HepG2 (cell line): ENCODE measurements around the gene C1R. TPM values are rescaled to one million over a fixed set of nuclear protein-coding genes. Genes with fewer than 3 reads are reported as not detected.

Experiments
- ATF1 ChIP-seq: IDR thresholded peaks from 2 replicates; pipeline ENCODE4 v1.6.1; 2016; ENCODE audit warnings: mild to moderate bottlenecking, control low read depth
- ATF7 ChIP-seq, 2 experiments: fragments of 450-650 bp in 1 of 2; sonication (generic) in 1 of 2; formaldehyde crosslinking in 1 of 2; IDR thresholded peaks; 2 replicates each; pipeline versions ENCODE4 v1.4.0 to v1.6.1; 2016 to 2020; ENCODE audit warnings: antibody characterized with exemption in 1 of 2, mild to moderate bottlenecking in 1 of 2, missing genetic modification reagents in 1 of 2
- FOXA1 ChIP-seq, 2 experiments: fragments of 450-650 bp in 1 of 2; sonication (generic) in 1 of 2; formaldehyde crosslinking in 1 of 2; IDR thresholded peaks; 2 replicates each; pipeline versions ENCODE4 v1.4.0 to v1.6.1; 2016 to 2020; ENCODE audit warnings: missing genetic modification reagents in 1 of 2
- GATAD1 ChIP-seq: IDR thresholded peaks from 2 replicates; pipeline ENCODE4 v1.6.1; 2016; ENCODE audit warnings: missing genetic modification reagents, missing compliant biosample characterization
- SIN3A ChIP-seq: IDR thresholded peaks from 2 replicates; pipeline ENCODE4 v1.6.1; 2011; ENCODE audit warnings: low read depth, mild to moderate bottlenecking, control low read depth, low read length, borderline replicate concordance
- SSRP1 ChIP-seq: IDR thresholded peaks from 2 replicates; pipeline ENCODE4 v1.6.1; 2016; ENCODE audit warnings: control low read depth
- XBP1 ChIP-seq: sonication (generic); formaldehyde crosslinking; IDR thresholded peaks from 2 replicates; pipeline ENCODE4 v1.5.0; 2020; ENCODE audit warnings: missing genetic modification reagents
- ZKSCAN1 ChIP-seq: fragments of 150-350 bp; IDR thresholded peaks from 2 replicates; pipeline ENCODE4 v1.6.1; 2014; ENCODE audit warnings: low read length
- ZNF24 ChIP-seq: fragments of 450-650 bp; IDR thresholded peaks from 2 replicates; pipeline ENCODE4 v1.6.1; 2017; ENCODE audit warnings: antibody characterized with exemption, mild to moderate bottlenecking
- ZNF335 ChIP-seq: sonication (generic); formaldehyde crosslinking; IDR thresholded peaks from 2 replicates; pipeline ENCODE4 v1.4.0; 2020; ENCODE audit warnings: missing genetic modification reagents
- ZNF496 ChIP-seq: sonication (generic); formaldehyde crosslinking; IDR thresholded peaks from 2 replicates; pipeline ENCODE4 v1.8.1; 2023; ENCODE audit warnings: mild to moderate bottlenecking, moderate library complexity, missing genetic modification reagents; ENCODE audit not compliant: insufficient replicate concordance
- ZNF567 ChIP-seq: sonication (generic); formaldehyde crosslinking; IDR thresholded peaks from 2 replicates; pipeline ENCODE4 v1.8.1; 2023; ENCODE audit warnings: mild to moderate bottlenecking, missing genetic modification reagents, borderline replicate concordance
- ZNF629 ChIP-seq: sonication (generic); formaldehyde crosslinking; conservative IDR thresholded peaks from 2 replicates; pipeline ENCODE4 v1.5.0; 2020; ENCODE audit warnings: missing genetic modification reagents
- ZNF720 ChIP-seq: sonication (generic); formaldehyde crosslinking; IDR thresholded peaks from 2 replicates; pipeline ENCODE4 v1.4.0; 2020; ENCODE audit warnings: missing genetic modification reagents
- ZNF768 ChIP-seq: sonication (generic); formaldehyde crosslinking; IDR thresholded peaks from 2 replicates; pipeline ENCODE4 v1.4.0; 2020; ENCODE audit warnings: missing genetic modification reagents
- ZNF775 ChIP-seq: sonication (generic); formaldehyde crosslinking; IDR thresholded peaks from 2 replicates; pipeline ENCODE4 v1.4.0; 2020; ENCODE audit warnings: missing genetic modification reagents, mild to moderate bottlenecking, moderate library complexity, borderline replicate concordance
- polyA plus RNA-seq, 8 experiments: library from polyadenylated mRNA; depleted of rRNA in 3 of 8; stranded (reverse) in 7 of 8; unstranded in 1 of 8; fragments of >200 nt; fragmentation: Illumina TruSeq in 4 of 8; extraction: Trizol in 4 of 8; gene quantifications; 2 replicates each; pipeline versions ENCODE4 v1.2.1 to v1.2.3, GENCODE V29; 2011 to 2016; ENCODE audit warnings: low read depth in 4 of 8, missing spikeins in 1 of 8, mixed read lengths in 1 of 8; ENCODE audit not compliant: insufficient read depth in 1 of 8
- total RNA-seq, 5 experiments: library from RNA; depleted of rRNA; stranded (reverse); fragments of >200 nt; fragmentation: Illumina TruSeq; extraction: Trizol; gene quantifications; 2 replicates each; pipeline ENCODE4 v1.2.3, GENCODE V29; 2016; ENCODE audit warnings: low read depth in 1 of 5
- TF ChIP-seq, protein P1 (sequence below): sonication (generic); formaldehyde crosslinking; IDR thresholded peaks from 2 replicates; pipeline ENCODE4 v1.4.0; 2020; ENCODE audit warnings: missing genetic modification reagents, mild to moderate bottlenecking, borderline replicate concordance
- TF ChIP-seq, protein P2 (sequence below), 2 experiments: sonication (generic) in 1 of 2; formaldehyde crosslinking in 1 of 2; IDR thresholded peaks; 2 replicates each; pipeline versions ENCODE4 v1.4.0 to v1.6.1; 2018 to 2020; ENCODE audit warnings: missing genetic modification reagents in 2 of 2, borderline replicate concordance in 1 of 2, low read depth in 1 of 2, mild to moderate bottlenecking in 1 of 2, missing biosample characterization in 1 of 2
- TF ChIP-seq, protein P3 (sequence below): sonication (generic); formaldehyde crosslinking; IDR thresholded peaks from 2 replicates; pipeline ENCODE4 v1.4.0; 2020; ENCODE audit warnings: missing genetic modification reagents
- TF ChIP-seq, protein P4 (sequence below): sonication (generic); formaldehyde crosslinking; IDR thresholded peaks from 2 replicates; pipeline ENCODE4 v1.4.0; 2020; ENCODE audit warnings: missing genetic modification reagents

C1R gene
- total and polyA plus RNA-seq, 2 of the 13 experiments (the other 11 are each of a cell fraction or from before 2014, with no cell fraction given): 3.5 to 6.5 TPM

DNA sequence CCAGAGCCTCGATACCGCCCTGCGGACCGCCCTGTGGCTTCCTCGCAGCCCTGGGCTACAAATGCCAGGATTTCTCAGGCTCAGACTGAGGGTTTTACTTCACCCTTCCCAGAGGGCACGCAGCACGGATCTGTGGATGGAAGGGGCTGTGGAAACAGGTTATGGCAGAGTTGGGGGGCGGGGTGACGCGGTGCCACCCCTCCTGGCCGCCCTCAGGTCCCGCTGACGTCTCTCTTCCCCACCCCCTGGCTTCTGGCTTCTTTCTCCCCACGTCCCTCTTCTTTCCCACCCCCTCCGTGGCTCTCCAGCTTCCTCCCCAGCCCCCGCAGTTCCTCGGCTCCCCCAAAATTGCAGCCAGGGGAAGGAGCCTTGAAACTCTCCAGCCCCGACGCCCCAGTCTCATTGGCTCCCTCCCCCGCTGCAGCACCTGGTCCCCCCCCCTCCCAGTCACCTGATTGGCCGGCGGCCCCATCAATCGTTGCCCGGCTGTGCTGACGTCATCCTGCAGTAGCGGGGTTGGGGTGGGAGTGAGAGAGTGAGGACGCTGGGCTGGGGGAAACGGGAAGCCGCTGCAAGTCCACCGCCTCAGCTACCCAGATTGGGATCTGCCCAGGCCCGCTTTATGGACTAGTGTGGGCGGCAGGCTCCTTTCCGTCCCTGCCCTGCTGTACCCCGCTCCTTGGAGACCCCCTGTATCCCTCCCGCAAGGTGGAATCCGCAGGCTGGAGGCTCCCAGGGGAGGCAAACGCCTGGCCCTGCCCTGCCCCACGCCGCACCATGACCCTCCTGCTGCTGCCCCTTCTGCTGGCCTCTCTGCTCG lies 37.8 kb upstream of the C1R start, which contains the start of gene CLSTN3 (continued):
- TF ChIP-seq ZNF24 (no peak), FOXA1 (IDR thresholded peaks at IDR 0.05) (no peak), FOXA1 (CRISPR knock-in tag; IDR thresholded peaks at IDR 0.05) (0 out of 2 replicates have a peak, but pooled peaks have one; percentile 12), XBP1 (CRISPR knock-in tag) (no peak), ZNF768 (CRISPR knock-in tag) (no peak), ZNF775 (no peak), ZNF567 (no peak), GATAD1 (CRISPR knock-in tag) (0 out of 2 replicates have a peak, but pooled peaks have one; percentile 37), ZNF496 (no peak), ZNF335 (CRISPR knock-in tag) (0 out of 2 replicates have a peak, but pooled peaks have one; percentile 22), SSRP1 (no peak), ZKSCAN1 (no peak), ATF1 (CRISPR knock-in tag) (peak; percentile 87), ATF7 (IDR thresholded peaks at IDR 0.05) (peak; percentile 92), ATF7 (CRISPR knock-in tag; IDR thresholded peaks at IDR 0.05) (peak; percentile 90), ZNF720 (no peak), SIN3A (peak; percentile 41; the same call in 1 of the 2 replicates), ZNF629 (CRISPR knock-in tag) (no peak)
- TF ChIP-seq, protein P1, sequence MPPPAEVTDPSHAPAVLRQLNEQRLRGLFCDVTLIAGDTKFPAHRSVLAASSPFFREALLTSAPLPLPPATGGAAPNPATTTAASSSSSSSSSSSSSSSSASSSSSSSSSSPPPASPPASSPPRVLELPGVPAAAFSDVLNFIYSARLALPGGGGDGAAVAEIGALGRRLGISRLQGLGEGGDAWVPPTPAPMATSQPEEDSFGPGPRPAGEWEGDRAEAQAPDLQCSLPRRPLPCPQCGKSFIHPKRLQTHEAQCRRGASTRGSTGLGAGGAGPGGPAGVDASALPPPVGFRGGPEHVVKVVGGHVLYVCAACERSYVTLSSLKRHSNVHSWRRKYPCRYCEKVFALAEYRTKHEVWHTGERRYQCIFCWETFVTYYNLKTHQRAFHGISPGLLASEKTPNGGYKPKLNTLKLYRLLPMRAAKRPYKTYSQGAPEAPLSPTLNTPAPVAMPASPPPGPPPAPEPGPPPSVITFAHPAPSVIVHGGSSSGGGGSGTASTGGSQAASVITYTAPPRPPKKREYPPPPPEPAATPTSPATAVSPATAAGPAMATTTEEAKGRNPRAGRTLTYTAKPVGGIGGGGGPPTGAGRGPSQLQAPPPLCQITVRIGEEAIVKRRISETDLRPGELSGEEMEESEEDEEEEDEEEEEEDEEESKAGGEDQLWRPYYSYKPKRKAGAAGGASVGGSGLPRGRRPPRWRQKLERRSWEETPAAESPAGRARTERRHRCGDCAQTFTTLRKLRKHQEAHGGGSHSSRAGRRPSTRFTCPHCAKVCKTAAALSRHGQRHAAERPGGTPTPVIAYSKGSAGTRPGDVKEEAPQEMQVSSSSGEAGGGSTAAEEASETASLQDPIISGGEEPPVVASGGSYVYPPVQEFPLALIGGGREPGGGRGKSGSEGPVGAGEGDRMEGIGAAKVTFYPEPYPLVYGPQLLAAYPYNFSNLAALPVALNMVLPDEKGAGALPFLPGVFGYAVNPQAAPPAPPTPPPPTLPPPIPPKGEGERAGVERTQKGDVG (CRISPR knock-in tag): no peak; the same call in 1 of the 2 replicates
- TF ChIP-seq, protein P2, sequence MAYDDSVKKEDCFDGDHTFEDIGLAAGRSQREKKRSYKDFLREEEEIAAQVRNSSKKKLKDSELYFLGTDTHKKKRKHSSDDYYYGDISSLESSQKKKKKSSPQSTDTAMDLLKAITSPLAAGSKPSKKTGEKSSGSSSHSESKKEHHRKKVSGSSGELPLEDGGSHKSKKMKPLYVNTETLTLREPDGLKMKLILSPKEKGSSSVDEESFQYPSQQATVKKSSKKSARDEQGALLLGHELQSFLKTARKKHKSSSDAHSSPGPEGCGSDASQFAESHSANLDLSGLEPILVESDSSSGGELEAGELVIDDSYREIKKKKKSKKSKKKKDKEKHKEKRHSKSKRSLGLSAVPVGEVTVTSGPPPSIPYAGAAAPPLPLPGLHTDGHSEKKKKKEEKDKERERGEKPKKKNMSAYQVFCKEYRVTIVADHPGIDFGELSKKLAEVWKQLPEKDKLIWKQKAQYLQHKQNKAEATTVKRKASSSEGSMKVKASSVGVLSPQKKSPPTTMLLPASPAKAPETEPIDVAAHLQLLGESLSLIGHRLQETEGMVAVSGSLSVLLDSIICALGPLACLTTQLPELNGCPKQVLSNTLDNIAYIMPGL (CRISPR knock-in tag; IDR thresholded peaks at IDR 0.05; ENCODE audit: borderline replicate concordance in 1 of 2, low read depth in 1 of 2): peak in 1 of 2 experiments; percentile 53; a peak in 2 of 4 replicates
- TF ChIP-seq, protein P3, sequence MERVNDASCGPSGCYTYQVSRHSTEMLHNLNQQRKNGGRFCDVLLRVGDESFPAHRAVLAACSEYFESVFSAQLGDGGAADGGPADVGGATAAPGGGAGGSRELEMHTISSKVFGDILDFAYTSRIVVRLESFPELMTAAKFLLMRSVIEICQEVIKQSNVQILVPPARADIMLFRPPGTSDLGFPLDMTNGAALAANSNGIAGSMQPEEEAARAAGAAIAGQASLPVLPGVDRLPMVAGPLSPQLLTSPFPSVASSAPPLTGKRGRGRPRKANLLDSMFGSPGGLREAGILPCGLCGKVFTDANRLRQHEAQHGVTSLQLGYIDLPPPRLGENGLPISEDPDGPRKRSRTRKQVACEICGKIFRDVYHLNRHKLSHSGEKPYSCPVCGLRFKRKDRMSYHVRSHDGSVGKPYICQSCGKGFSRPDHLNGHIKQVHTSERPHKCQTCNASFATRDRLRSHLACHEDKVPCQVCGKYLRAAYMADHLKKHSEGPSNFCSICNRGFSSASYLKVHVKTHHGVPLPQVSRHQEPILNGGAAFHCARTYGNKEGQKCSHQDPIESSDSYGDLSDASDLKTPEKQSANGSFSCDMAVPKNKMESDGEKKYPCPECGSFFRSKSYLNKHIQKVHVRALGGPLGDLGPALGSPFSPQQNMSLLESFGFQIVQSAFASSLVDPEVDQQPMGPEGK: peak; percentile 61
- TF ChIP-seq, protein P4, sequence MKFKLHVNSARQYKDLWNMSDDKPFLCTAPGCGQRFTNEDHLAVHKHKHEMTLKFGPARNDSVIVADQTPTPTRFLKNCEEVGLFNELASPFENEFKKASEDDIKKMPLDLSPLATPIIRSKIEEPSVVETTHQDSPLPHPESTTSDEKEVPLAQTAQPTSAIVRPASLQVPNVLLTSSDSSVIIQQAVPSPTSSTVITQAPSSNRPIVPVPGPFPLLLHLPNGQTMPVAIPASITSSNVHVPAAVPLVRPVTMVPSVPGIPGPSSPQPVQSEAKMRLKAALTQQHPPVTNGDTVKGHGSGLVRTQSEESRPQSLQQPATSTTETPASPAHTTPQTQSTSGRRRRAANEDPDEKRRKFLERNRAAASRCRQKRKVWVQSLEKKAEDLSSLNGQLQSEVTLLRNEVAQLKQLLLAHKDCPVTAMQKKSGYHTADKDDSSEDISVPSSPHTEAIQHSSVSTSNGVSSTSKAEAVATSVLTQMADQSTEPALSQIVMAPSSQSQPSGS (CRISPR knock-in tag): peak; percentile 71; the same call in 1 of the 2 replicates
